ENCODE measurements around the gene DAND5. TPM values are rescaled to one million over a fixed set of nuclear protein-coding genes. Genes with fewer than 3 reads are reported as not detected.

Gene DAND5
- total and polyA plus RNA-seq, 2 of the 13 experiments (the other 11 are each of a cell fraction or from before 2014, with no cell fraction given): 0.04 TPM; not detected in 1

DNA sequence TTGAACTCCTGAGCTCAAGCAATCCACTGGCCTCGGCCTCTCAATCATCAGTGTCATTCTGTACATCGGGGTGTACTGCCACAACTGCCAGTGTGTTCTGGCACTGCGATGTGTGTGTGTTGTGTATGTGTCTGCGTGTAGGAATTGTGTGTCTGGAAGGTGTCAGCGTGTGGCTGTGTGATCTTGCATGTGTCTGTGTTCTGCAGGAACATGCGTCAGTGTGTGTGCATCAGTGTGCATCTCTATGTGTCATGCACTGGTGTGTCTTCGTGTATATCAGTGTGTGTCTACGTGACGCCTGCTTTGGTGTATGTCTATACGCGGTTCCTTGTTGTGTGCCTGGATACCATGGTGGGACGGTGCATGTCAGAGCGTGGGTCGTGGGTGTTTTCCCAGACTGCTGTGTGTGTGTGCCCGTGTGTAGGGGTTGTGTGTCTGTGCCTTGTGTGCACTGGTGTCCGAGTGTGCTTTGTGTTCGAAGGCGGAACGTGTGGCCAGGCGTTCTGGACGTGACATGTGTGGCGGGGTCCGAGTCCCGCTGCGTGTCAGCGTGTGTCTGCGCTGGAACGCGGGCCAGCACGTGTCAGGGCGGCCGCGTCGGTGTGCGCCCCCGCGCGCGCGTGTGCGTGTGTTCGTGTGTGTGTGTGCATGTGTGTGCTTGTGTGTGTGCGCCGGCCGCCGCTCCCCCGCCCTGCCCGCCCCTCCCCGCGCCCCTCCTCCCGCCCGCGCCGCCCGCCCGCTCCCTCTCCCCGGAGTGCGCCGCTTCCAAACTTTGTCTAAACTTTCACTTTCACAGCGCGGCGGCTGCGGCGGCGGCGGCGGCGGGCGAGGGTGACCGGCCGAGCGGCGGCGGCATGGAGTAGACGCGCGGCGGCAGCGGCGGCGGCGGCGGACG, 25.6 kb downstream of the DAND5 start, which contains the start of gene NFIX (continued):
- TF ChIP-seq, protein P1, sequence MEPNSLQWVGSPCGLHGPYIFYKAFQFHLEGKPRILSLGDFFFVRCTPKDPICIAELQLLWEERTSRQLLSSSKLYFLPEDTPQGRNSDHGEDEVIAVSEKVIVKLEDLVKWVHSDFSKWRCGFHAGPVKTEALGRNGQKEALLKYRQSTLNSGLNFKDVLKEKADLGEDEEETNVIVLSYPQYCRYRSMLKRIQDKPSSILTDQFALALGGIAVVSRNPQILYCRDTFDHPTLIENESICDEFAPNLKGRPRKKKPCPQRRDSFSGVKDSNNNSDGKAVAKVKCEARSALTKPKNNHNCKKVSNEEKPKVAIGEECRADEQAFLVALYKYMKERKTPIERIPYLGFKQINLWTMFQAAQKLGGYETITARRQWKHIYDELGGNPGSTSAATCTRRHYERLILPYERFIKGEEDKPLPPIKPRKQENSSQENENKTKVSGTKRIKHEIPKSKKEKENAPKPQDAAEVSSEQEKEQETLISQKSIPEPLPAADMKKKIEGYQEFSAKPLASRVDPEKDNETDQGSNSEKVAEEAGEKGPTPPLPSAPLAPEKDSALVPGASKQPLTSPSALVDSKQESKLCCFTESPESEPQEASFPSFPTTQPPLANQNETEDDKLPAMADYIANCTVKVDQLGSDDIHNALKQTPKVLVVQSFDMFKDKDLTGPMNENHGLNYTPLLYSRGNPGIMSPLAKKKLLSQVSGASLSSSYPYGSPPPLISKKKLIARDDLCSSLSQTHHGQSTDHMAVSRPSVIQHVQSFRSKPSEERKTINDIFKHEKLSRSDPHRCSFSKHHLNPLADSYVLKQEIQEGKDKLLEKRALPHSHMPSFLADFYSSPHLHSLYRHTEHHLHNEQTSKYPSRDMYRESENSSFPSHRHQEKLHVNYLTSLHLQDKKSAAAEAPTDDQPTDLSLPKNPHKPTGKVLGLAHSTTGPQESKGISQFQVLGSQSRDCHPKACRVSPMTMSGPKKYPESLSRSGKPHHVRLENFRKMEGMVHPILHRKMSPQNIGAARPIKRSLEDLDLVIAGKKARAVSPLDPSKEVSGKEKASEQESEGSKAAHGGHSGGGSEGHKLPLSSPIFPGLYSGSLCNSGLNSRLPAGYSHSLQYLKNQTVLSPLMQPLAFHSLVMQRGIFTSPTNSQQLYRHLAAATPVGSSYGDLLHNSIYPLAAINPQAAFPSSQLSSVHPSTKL (CRISPR knock-in tag; IDR thresholded peaks at IDR 0.05): no peak
- TF ChIP-seq REXO4 (CRISPR knock-in tag; IDR thresholded peaks at IDR 0.05; ENCODE audit: borderline replicate concordance) (no peak), AKAP8 (CRISPR knock-in tag; IDR thresholded peaks at IDR 0.05) (no peak), RFX1 (IDR thresholded peaks at IDR 0.05) (no peak), BHLHE40 (IDR thresholded peaks at IDR 0.05; ENCODE audit: low read length) (peak; percentile 57; the same call in 1 of the 2 replicates), ZBTB38 (CRISPR knock-in tag; IDR thresholded peaks at IDR 0.05) (peak; percentile 88), HNRNPLL (IDR thresholded peaks at IDR 0.05; ENCODE audit: low read depth, low read length, poor library complexity, severe bottlenecking) (no peak), TP53 (CRISPR knock-in tag; conservative IDR thresholded peaks at IDR 0.05) (no peak), RFX3 (CRISPR knock-in tag; IDR thresholded peaks at IDR 0.05) (no peak), RFXAP (CRISPR knock-in tag; IDR thresholded peaks at IDR 0.05; ENCODE audit: borderline replicate concordance) (no peak; the same call in 1 of the 2 replicates), SRSF1 (optimal IDR thresholded peaks at IDR 0.05; ENCODE audit: low read depth, low read length) (no peak), NFATC3 (CRISPR knock-in tag; IDR thresholded peaks at IDR 0.05) (no peak), HCFC1 (IDR thresholded peaks at IDR 0.05; ENCODE audit: low read depth, low read length) (no peak), PLRG1 (conservative IDR thresholded peaks at IDR 0.05) (no peak), KDM4B (CRISPR knock-in tag; IDR thresholded peaks at IDR 0.05) (no peak), SP4 (CRISPR knock-in tag; IDR thresholded peaks at IDR 0.05) (no peak), MAF1 (CRISPR knock-in tag; IDR thresholded peaks at IDR 0.05; ENCODE audit: borderline replicate concordance) (no peak), ZNF34 (CRISPR knock-in tag; IDR thresholded peaks at IDR 0.05; ENCODE audit: borderline replicate concordance) (no peak), RXRA (CRISPR knock-in tag; IDR thresholded peaks at IDR 0.05) (peak; percentile 33; the same call in 1 of the 2 replicates)
- TF ChIP-seq, protein P2, sequence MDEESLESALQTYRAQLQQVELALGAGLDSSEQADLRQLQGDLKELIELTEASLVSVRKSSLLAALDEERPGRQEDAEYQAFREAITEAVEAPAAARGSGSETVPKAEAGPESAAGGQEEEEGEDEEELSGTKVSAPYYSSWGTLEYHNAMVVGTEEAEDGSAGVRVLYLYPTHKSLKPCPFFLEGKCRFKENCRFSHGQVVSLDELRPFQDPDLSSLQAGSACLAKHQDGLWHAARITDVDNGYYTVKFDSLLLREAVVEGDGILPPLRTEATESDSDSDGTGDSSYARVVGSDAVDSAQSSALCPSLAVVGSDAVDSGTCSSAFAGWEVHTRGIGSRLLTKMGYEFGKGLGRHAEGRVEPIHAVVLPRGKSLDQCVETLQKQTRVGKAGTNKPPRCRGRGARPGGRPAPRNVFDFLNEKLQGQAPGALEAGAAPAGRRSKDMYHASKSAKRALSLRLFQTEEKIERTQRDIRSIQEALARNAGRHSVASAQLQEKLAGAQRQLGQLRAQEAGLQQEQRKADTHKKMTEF (CRISPR knock-in tag; IDR thresholded peaks at IDR 0.05): no peak
- TF ChIP-seq, protein P3, sequence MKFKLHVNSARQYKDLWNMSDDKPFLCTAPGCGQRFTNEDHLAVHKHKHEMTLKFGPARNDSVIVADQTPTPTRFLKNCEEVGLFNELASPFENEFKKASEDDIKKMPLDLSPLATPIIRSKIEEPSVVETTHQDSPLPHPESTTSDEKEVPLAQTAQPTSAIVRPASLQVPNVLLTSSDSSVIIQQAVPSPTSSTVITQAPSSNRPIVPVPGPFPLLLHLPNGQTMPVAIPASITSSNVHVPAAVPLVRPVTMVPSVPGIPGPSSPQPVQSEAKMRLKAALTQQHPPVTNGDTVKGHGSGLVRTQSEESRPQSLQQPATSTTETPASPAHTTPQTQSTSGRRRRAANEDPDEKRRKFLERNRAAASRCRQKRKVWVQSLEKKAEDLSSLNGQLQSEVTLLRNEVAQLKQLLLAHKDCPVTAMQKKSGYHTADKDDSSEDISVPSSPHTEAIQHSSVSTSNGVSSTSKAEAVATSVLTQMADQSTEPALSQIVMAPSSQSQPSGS (CRISPR knock-in tag; IDR thresholded peaks at IDR 0.05): no peak
- TF ChIP-seq, protein P4, sequence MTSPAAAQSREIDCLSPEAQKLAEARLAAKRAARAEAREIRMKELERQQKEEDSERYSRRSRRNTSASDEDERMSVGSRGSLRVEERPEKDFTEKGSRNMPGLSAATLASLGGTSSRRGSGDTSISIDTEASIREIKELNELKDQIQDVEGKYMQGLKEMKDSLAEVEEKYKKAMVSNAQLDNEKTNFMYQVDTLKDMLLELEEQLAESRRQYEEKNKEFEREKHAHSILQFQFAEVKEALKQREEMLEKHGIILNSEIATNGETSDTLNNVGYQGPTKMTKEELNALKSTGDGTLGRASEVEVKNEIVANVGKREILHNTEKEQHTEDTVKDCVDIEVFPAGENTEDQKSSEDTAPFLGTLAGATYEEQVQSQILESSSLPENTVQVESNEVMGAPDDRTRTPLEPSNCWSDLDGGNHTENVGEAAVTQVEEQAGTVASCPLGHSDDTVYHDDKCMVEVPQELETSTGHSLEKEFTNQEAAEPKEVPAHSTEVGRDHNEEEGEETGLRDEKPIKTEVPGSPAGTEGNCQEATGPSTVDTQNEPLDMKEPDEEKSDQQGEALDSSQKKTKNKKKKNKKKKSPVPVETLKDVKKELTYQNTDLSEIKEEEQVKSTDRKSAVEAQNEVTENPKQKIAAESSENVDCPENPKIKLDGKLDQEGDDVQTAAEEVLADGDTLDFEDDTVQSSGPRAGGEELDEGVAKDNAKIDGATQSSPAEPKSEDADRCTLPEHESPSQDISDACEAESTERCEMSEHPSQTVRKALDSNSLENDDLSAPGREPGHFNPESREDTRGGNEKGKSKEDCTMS (CRISPR knock-in tag; conservative IDR thresholded peaks at IDR 0.05): no peak

All from HepG2 (cell line).